Duodenal mucosa (tissue), 2 donors: Measurements from ENCODE around the gene PYHIN1.
"Not testable (repeated sequence)": the region's sequence is repeated elsewhere in the genome, so short reads cannot be mapped to it uniquely, and the experiment has no call there.

Experiments used
- H3K27ac ChIP-seq: one replicate; pipeline ENCODE4 v1.7.0; 2013; ENCODE audit warnings: low read depth, low read length
- H3K27me3 ChIP-seq, 2 donors: one replicate each; pipeline ENCODE4 v1.7.0; 2013; ENCODE audit warnings: low read length in 2 of 2, control low read depth in 1 of 2; ENCODE audit not compliant: insufficient read depth in 2 of 2, control insufficient read depth in 1 of 2
- H3K36me3 ChIP-seq, 2 donors: one replicate each; pipeline ENCODE4 v1.7.0; 2013; ENCODE audit warnings: low read length in 2 of 2, control low read depth in 1 of 2; ENCODE audit not compliant: insufficient read depth in 2 of 2, control insufficient read depth in 1 of 2
- H3K4me1 ChIP-seq, 2 donors: one replicate each; pipeline ENCODE4 v1.7.0; 2013; ENCODE audit warnings: low read length in 2 of 2, control low read depth in 1 of 2; ENCODE audit not compliant: insufficient read depth in 2 of 2, control insufficient read depth in 1 of 2
- H3K4me3 ChIP-seq, 2 donors: one replicate each; pipeline ENCODE4 v1.7.0; 2013; ENCODE audit warnings: low read length in 2 of 2, low read depth in 1 of 2
- H3K9ac ChIP-seq, 2 donors: one replicate each; pipeline ENCODE4 v1.7.0; 2013; ENCODE audit warnings: low read length in 2 of 2, low read depth in 1 of 2
- H3K9me3 ChIP-seq, 2 donors: one replicate each; pipeline ENCODE4 v1.7.0; 2013; ENCODE audit warnings: low read length in 2 of 2, control low read depth in 1 of 2; ENCODE audit not compliant: control insufficient read depth in 1 of 2

The PYHIN1 gene

DNA sequence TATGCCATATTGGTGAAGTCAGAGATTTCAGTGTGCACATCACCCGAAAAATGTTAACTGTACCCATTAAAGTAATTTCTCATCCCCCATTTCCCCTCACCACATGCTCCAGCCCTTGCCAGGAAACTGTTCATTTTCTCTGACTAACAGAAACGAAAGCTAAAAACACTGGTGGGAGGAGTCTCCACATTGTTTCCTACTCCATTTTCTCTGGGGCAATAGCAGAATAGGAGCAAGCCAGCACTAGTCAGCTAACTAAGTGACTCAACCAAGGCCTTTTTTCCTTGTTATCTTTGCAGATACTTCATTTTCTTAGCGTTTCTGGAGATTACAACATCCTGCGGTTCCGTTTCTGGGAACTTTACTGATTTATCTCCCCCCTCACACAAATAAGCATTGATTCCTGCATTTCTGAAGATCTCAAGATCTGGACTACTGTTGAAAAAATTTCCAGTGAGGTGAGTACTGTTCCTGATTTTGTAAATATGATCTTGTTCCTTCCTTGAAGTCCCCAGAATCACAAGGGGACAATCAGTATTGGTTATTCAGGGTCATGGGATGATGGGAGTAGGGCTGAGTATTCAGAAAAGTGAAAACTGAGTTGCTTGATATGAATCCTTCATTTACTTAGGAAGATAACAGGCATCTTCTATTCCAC, 78.5 kb downstream of the PYHIN1 start, which contains the start of gene IFI16:
TSS of gene IFI16 (plus strand) at position 204 of the 658 bp plus-strand sequence. CDS start 4,774 bp downstream, outside the sequence.
- H3K27ac ChIP-seq: peak within 1 kb of the TSS; percentile 62
- H3K4me3 ChIP-seq: peak within 1 kb of the TSS; percentile 79 to 88
- peaks cover 4 to 16% of the 10 kb centered on the region in 2 donors for H3K4me1 ChIP-seq
- peak within 1 kb of the TSS; percentile 71 to 79 for H3K9ac ChIP-seq
- H3K27me3 ChIP-seq: no peaks in the 10 kb centered on the region
- no peaks in the 10 kb centered on the region for H3K9me3 ChIP-seq
- no peaks in the 10 kb centered on the region for H3K36me3 ChIP-seq

DNA sequence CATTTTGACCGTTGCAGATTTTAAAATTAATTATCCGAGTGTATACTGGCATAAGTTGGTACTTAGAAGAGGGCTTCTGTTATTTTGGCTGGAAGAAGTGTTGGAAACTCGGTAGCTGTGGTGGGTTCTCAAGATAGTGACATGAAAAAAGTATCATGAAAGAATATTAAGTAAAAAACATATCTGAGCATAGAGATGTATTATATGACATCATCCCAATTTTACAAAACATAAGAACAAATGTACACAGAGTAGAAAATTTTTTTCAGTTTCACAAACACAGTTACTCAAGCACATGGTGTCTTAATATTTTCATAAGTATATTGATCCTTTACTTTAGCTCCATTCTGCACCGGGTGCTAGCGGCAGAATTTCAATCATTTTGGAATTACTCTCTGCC, 79.0 kb downstream of the PYHIN1 start:
- H3K4me1 ChIP-seq: peaks cover 4 to 20% of the 10 kb centered on the region in 2 donors
- peak overlapping the region; percentile 79 to 88 for H3K4me3 ChIP-seq
- no peaks in the 10 kb centered on the region for H3K9me3 ChIP-seq
- no peaks in the 10 kb centered on the region for H3K27me3 ChIP-seq
- H3K36me3 ChIP-seq: no peaks in the 10 kb centered on the region
- peak overlapping the region; percentile 62 for H3K27ac ChIP-seq
- H3K9ac ChIP-seq: peak overlapping the region; percentile 71 to 79

DNA sequence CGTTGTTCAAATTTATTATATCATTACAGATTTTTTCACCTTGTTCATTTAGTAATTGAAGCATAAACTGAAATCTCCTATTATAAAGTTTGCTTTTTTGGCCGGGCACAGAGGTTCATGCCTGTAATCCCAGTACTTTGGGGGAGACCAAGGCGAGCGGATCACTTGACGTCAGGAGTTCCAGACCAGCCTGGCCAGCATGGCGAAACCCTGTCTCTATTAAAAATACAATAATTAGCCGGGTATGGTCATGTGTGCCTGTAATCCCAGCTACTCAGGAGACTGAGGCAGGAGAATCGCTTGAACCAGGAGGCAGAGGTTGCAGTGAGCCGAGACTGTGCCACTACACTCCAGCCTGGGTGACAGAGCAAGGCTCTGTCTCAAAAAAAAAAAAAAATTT, 79.6 kb downstream of the PYHIN1 start:
- H3K27ac ChIP-seq: peak overlapping the region; percentile 62
- H3K4me3 ChIP-seq: peak overlapping the region; percentile 79 to 88
- H3K4me1 ChIP-seq: peaks cover 4 to 20% of the 10 kb centered on the region in 2 donors
- not testable (repeated sequence) for H3K36me3 ChIP-seq, H3K27me3 ChIP-seq, H3K9me3 ChIP-seq
- peak overlapping the region in 1 of 2 donors; percentile 71 for H3K9ac ChIP-seq

DNA sequence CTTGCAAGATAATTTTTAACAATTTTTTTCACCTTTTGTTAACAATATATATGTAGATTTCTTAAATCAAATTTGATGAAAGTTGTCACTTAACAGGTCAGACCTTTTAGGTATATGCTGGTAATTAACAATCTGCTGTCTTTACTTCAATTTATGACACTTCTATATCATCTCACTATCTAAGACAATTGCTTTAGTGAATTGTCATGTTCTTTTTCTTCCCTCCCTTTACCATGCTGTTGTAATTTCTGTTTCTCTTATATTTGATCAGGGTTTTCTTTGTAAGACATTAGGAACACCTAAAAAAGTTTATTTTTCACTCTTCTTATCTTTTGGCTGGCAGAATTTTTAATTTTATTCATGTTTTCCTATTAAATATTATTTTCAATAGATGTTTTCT, 80.4 kb downstream of the PYHIN1 start:
- H3K27ac ChIP-seq: no peak overlapping the region
- peaks cover 4 to 20% of the 10 kb centered on the region in 2 donors for H3K4me1 ChIP-seq
- no peaks in the 10 kb centered on the region for H3K9me3 ChIP-seq
- no peaks in the 10 kb centered on the region for H3K27me3 ChIP-seq
- H3K4me3 ChIP-seq: peak overlapping the region in 1 of 2 donors; percentile 88
- no peak overlapping the region for H3K9ac ChIP-seq
- H3K36me3 ChIP-seq: peaks cover 0 to 7% of the 10 kb centered on the region in 2 donors

DNA sequence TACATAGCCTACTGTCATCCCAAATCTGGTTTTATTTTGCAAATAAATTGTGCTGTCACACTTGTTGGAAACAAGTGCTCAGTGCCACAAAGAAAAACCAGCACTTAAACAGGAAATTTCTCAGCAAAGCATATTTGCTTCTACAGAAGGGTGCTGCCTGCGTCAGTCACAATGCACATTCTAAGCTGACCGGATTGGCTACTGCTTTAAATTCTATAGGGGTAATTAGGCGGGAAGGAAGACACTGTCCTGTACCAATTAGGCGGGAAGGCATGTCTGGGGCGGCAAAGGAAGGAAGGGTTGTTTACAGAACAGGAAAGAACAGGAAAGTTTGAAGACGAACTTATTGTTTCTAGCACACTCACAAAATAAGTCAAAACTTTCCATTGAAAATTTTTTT, 81.1 kb downstream of the PYHIN1 start:
- H3K4me1 ChIP-seq: peaks cover 8 to 20% of the 10 kb centered on the region in 2 donors
- H3K27ac ChIP-seq: no peak overlapping the region
- H3K9ac ChIP-seq: peak overlapping the region; percentile 15 to 35

DNA sequence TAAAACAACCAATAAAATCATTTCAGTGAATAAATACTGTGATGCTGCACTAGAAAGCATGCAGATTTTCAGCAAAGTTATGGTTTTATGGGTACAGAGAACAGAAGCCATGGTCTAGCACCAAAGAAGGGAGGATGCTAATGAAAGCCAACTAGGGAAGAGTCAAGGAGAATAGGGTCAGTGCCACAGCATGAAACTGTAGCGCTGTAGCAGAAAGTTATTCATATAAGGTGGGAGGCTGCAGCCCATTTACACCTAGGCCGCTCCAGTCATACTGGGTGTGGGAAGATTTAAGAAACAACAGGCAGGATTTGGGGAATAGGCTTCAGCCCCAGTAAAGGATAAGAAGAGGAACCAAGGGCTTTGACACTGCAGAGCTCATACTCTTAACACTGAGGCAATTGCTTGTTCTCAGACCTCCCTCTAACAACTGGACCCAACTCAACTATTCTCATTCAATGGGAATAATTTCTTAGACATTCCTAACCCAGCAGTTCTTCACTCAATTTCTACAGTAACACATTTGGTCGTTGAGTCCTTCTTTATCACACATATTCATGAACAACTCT, 82.7 kb downstream of the PYHIN1 start:
- Histone ChIP-seq H3K4me3 (peak overlapping the region; percentile 28 to 30), H3K27me3 (no peaks in the 10 kb centered on the region), H3K27ac (no peak overlapping the region), H3K9ac (no peak overlapping the region), H3K4me1 (peaks cover 8 to 16% of the 10 kb centered on the region in 2 donors), H3K9me3 (no peaks in the 10 kb centered on the region), H3K36me3 (peaks cover 4 to 25% of the 10 kb centered on the region in 2 donors)

More for the DNA sequence above, 81.1 kb downstream of the PYHIN1 start:
- Histone ChIP-seq H3K4me3 (peak overlapping the region; percentile 56 to 60), H3K9me3 (no peaks in the 10 kb centered on the region), H3K36me3 (peaks cover 0 to 11% of the 10 kb centered on the region in 2 donors), H3K27me3 (no peaks in the 10 kb centered on the region)

DNA sequence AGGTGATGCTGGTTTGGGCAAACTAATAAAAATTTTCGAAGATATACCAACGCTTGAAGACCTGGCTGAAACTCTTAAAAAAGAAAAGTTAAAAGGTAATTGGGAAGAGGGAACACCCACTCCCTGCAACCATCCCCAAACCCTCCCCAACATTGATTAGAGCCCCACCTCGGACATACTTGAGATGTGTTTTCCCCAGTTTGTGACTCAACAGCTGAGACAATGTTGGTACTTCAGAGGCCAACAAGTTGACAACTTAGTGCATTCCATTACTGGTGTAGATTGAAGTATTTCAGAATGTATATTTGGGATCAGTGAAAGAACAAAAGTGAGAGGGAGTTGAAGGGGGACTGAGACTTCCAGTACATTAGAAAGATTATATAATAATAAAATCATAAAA, 83.5 kb downstream of the PYHIN1 start:
- Histone ChIP-seq H3K36me3 (peaks cover 4 to 25% of the 10 kb centered on the region in 2 donors), H3K27ac (no peak overlapping the region), H3K4me3 (peak overlapping the region in 1 of 2 donors; percentile 7), H3K4me1 (peaks cover 8 to 12% of the 10 kb centered on the region in 2 donors), H3K9me3 (no peaks in the 10 kb centered on the region), H3K27me3 (no peaks in the 10 kb centered on the region), H3K9ac (no peak overlapping the region)

DNA sequence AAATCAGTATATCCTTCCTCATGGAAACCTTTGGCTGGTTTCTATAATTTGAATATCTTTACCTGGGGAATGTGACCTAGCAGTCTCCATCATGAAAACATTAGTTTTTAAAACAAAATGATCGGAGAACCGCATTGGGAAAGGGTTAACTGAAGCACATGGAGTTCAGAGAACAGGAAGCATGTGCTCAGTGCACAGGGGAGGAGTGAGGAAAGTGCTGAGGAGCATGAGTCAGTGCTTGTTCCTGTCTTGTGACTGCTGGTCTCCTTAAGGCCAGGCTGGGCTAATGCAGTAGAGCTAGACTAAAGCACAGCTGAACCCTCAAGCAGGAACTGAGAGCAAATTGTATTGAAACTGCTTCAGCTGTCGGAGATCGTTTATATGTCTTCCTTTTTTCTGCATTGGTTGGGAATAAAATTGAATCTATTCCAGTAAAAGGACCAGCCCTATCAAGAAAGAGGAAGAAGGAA, 84.1 kb downstream of the PYHIN1 start:
- H3K4me1 ChIP-seq: peaks cover 8 to 12% of the 10 kb centered on the region in 2 donors
- H3K9ac ChIP-seq: no peak overlapping the region
- no peaks in the 10 kb centered on the region for H3K27me3 ChIP-seq
- no peak overlapping the region for H3K27ac ChIP-seq
- no peaks in the 10 kb centered on the region for H3K9me3 ChIP-seq
- peaks cover 7 to 25% of the 10 kb centered on the region in 2 donors for H3K36me3 ChIP-seq
- peak overlapping the region; percentile 17 to 32 for H3K4me3 ChIP-seq

DNA sequence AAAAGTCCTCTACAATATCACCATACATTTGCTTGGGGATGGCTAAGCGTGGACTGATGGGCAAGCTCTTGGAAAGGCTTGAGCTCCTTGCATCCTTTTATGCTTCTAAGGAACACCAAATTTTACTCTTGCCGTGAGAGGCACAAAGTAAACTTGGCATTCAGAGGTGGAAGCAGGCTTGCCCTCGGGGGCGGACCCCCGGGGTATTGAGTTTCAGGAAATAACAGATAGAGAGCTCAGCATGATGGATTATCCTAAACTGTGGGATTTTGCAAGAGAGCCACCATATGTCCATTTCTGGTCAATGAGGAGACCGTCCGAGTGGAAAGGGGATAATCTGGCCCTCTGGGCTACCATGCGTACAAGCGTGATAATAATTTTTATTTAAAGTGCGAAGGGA, 92.4 kb downstream of the PYHIN1 start:
- peaks cover 5 to 13% of the 10 kb centered on the region in 2 donors for H3K36me3 ChIP-seq
- H3K4me1 ChIP-seq: no peaks in the 10 kb centered on the region

DNA sequence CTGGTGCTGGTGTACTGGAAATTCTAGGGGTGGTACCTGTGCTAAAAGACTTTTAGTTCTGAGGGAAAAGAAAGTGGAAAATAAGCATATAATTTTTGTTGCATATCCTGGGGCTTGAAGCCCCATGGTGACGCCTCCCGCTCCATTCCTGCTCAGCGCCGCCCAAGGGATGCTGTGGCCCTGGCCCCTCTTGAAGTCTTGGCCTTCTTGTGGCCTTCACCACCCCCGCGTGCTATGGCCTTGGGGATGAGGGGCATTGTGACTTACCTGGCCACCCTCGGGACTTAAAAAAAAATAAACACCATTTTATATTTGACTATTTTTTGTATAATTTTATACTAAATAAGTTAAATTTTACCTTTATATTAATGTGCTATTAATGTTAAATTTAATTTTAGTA, 93.7 kb downstream of the PYHIN1 start:
- no peak overlapping the region for H3K4me3 ChIP-seq
- H3K9ac ChIP-seq: no peak overlapping the region
- no peaks in the 10 kb centered on the region for H3K27me3 ChIP-seq
- no peaks in the 10 kb centered on the region for H3K4me1 ChIP-seq
- H3K9me3 ChIP-seq: no peaks in the 10 kb centered on the region
- peaks cover 5 to 11% of the 10 kb centered on the region in 2 donors for H3K36me3 ChIP-seq
- no peak overlapping the region for H3K27ac ChIP-seq

More for the DNA sequence above, 92.4 kb downstream of the PYHIN1 start:
- no peak overlapping the region for H3K27ac ChIP-seq
- H3K9ac ChIP-seq: no peak overlapping the region
- H3K4me3 ChIP-seq: no peak overlapping the region
- H3K9me3 ChIP-seq: no peaks in the 10 kb centered on the region
- H3K27me3 ChIP-seq: no peaks in the 10 kb centered on the region
